Liver (tissue), 9 donors: ENCODE measurements around the gene GATAD1. TPM values are rescaled to one million over a fixed set of nuclear protein-coding genes. Genes with fewer than 3 reads are reported as not detected.

Experiments used
- DNase-seq: peaks from one replicate; pipeline ENCODE4 v3.0.0-alpha.2; 2017; ENCODE audit warnings: low spot score
- H3K27ac ChIP-seq, 2 donors: one replicate each; pipeline ENCODE4 v1.7.0; 2013; ENCODE audit warnings: inconsistent platforms in 2 of 2, low read length in 2 of 2, control low read depth in 1 of 2, low read depth in 1 of 2, mild to moderate bottlenecking in 1 of 2
- H3K27me3 ChIP-seq, 4 donors: one replicate each; pipeline versions ENCODE4 v1.6.1 to v1.7.0; 2013; ENCODE audit warnings: low read length in 3 of 4, inconsistent platforms in 1 of 4, mild to moderate bottlenecking in 1 of 4, moderate library complexity in 1 of 4; ENCODE audit not compliant: control insufficient read depth in 4 of 4, insufficient read depth in 4 of 4
- H3K36me3 ChIP-seq, 4 donors: one replicate each; pipeline versions ENCODE4 v1.6.1 to v1.7.0; 2013; ENCODE audit warnings: low read length in 3 of 4, mild to moderate bottlenecking in 3 of 4, low read depth in 1 of 4, moderate library complexity in 1 of 4; ENCODE audit not compliant: control insufficient read depth in 4 of 4, insufficient read depth in 3 of 4
- H3K4me1 ChIP-seq, 4 donors: one replicate each; pipeline versions ENCODE4 v1.6.1 to v1.7.0; 2013; ENCODE audit warnings: low read length in 3 of 4, mild to moderate bottlenecking in 3 of 4, moderate library complexity in 1 of 4; ENCODE audit not compliant: control insufficient read depth in 4 of 4, insufficient read depth in 4 of 4
- H3K4me3 ChIP-seq, 3 donors: one replicate each; pipeline versions ENCODE4 v1.6.1 to v1.7.0; 2013; ENCODE audit warnings: low read length in 3 of 3, control low read depth in 1 of 3, low read depth in 1 of 3, mild to moderate bottlenecking in 1 of 3
- H3K9ac ChIP-seq, 2 donors: one replicate each; pipeline ENCODE4 v1.7.0; 2013; ENCODE audit warnings: low read length in 2 of 2, mild to moderate bottlenecking in 2 of 2, moderate library complexity in 2 of 2, control low read depth in 1 of 2, low read depth in 1 of 2
- H3K9me3 ChIP-seq, 4 donors: one replicate each; pipeline versions ENCODE4 v1.6.1 to v1.7.0; 2013; ENCODE audit warnings: low read length in 3 of 4; ENCODE audit not compliant: control insufficient read depth in 4 of 4
- EGR1 ChIP-seq, 2 donors: IDR thresholded peaks; 2 replicates each; pipeline ENCODE4 v1.6.1; 2016 to 2018; ENCODE audit warnings: antibody characterized with exemption in 2 of 2, low read depth in 2 of 2
- FOXA1 ChIP-seq: IDR thresholded peaks from 2 replicates; pipeline ENCODE4 v1.6.1; 2016; ENCODE audit warnings: antibody characterized with exemption
- FOXA2 ChIP-seq: IDR thresholded peaks from 2 replicates; pipeline ENCODE4 v1.6.1; 2016; ENCODE audit warnings: antibody characterized with exemption
- GABPA ChIP-seq, 2 donors: IDR thresholded peaks in 1 of 2; conservative IDR thresholded peaks in 1 of 2; 2 replicates each; pipeline ENCODE4 v1.6.1; 2016; ENCODE audit warnings: antibody characterized with exemption in 2 of 2, mild to moderate bottlenecking in 1 of 2, moderate library complexity in 1 of 2
- HNF4A ChIP-seq, 2 donors: conservative IDR thresholded peaks; 2 replicates each; pipeline ENCODE4 v1.6.1; 2016; ENCODE audit warnings: antibody characterized with exemption in 2 of 2, mild to moderate bottlenecking in 2 of 2
- HNF4G ChIP-seq: IDR thresholded peaks from 2 replicates; pipeline ENCODE4 v1.6.1; 2016; ENCODE audit warnings: antibody characterized with exemption
- JUND ChIP-seq, 2 donors: IDR thresholded peaks; 2 replicates each; pipeline ENCODE4 v1.6.1; 2016; ENCODE audit warnings: antibody characterized with exemption in 2 of 2
- NR2F2 ChIP-seq: IDR thresholded peaks from 2 replicates; pipeline ENCODE4 v1.6.1; 2016; ENCODE audit warnings: antibody characterized with exemption
- RAD21 ChIP-seq, 2 donors: IDR thresholded peaks; 2 replicates each; pipeline ENCODE4 v1.6.1; 2016; ENCODE audit warnings: antibody characterized with exemption in 2 of 2, mild to moderate bottlenecking in 2 of 2
- RXRA ChIP-seq, 2 donors: IDR thresholded peaks; 2 replicates each; pipeline ENCODE4 v1.6.1; 2017 to 2018; ENCODE audit warnings: antibody characterized with exemption in 2 of 2, mild to moderate bottlenecking in 1 of 2
- SP1 ChIP-seq: IDR thresholded peaks from 2 replicates; pipeline ENCODE4 v1.6.1; 2018; ENCODE audit warnings: antibody characterized with exemption, mild to moderate bottlenecking
- TAF1 ChIP-seq: conservative IDR thresholded peaks from 2 replicates; pipeline ENCODE4 v1.6.1; 2016; ENCODE audit warnings: antibody characterized with exemption, mild to moderate bottlenecking
- YY1 ChIP-seq: IDR thresholded peaks from 2 replicates; pipeline ENCODE4 v1.6.1; 2016; ENCODE audit warnings: antibody characterized with exemption, mild to moderate bottlenecking
- WGBS: extraction: QIAGEN DNeasy Blood & Tissue Kit; methylation state at CpG from one replicate; pipeline ENCODE4 v1.1.7; 2013; 5-methylcytosine and 5-hydroxymethylcytosine counted together
- polyA plus RNA-seq, 2 donors: library from polyadenylated mRNA; stranded (reverse) in 1 of 2; unstranded in 1 of 2; fragments of 200-250 nt in 1 of 2; fragments of >200 nt in 1 of 2; fragmentation: Nextera tagmentation in 1 of 2; extraction: Ambion mirVana in 1 of 2; gene quantifications; one replicate each; pipeline versions ENCODE4 v1.2.1 to v1.2.3, GENCODE V29; 2013 to 2015
- total RNA-seq, 2 donors: library from RNA; depleted of rRNA; stranded (reverse); fragments of >200 nt; gene quantifications; one replicate each; pipeline ENCODE4 v1.2.3, GENCODE V29; 2014
- TF ChIP-seq, protein P1 (sequence below): IDR thresholded peaks from 2 replicates; pipeline ENCODE4 v1.6.1; 2016; ENCODE audit warnings: antibody characterized with exemption
- TF ChIP-seq, protein P2 (sequence below): IDR thresholded peaks from 2 replicates; pipeline ENCODE4 v1.6.1; 2016; ENCODE audit warnings: antibody characterized with exemption
- TF ChIP-seq, protein P3 (sequence below): IDR thresholded peaks from 2 replicates; pipeline ENCODE4 v1.6.1; 2016; ENCODE audit warnings: antibody characterized with exemption, mild to moderate bottlenecking
- TF ChIP-seq, protein P4 (sequence below): fragments of 150-350 bp; IDR thresholded peaks from 2 replicates; pipeline ENCODE4 v1.5.1; 2017; ENCODE audit warnings: improper control_type of control experiment, low read depth, low read length; ENCODE audit not compliant: missing input control
- TF ChIP-seq, protein P5 (sequence below): IDR thresholded peaks from 2 replicates; pipeline ENCODE4 v1.6.1; 2016; ENCODE audit warnings: antibody characterized with exemption
- donor health status: healthy.
- donor health status: healthy.
- donor health status: healthy.
- donor health status: healthy.
- donor health status: healthy.

Gene GATAD1
- total and polyA plus RNA-seq, 4 donors: 7.8 to 22.8 (median 10.8) TPM

DNA sequence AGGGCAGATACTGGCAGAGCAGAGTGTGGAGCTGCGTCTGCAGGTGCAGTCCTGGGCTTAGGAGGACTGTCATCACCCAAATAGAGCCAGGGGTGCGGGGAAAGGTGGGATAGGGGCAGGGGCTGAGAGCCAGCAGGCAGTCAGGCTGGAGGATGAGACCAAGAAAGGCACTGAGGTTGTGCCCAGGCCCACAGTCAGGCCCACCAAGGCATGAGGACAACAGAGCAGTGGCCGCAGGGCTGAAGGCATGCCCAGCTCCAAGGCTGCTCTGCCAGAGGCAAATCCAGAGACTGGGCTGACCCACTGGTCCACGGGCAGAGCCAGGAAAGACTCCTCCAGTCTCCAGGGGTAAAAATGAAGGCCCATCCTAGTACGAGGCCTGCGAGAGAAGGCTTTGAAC lies 24.4 kb upstream of the GATAD1 start:
- peaks cover 0 to 5% (median 3%) of the 10 kb centered on the region in 4 donors for H3K4me1 ChIP-seq
- no peak for TF ChIP-seq RAD21 (IDR thresholded peaks at IDR 0.05)
- no peak for TF ChIP-seq EGR1 (IDR thresholded peaks at IDR 0.05; ENCODE audit: low read depth in 2 of 2)
- no peak for TF ChIP-seq TAF1
- TF ChIP-seq, protein P1, sequence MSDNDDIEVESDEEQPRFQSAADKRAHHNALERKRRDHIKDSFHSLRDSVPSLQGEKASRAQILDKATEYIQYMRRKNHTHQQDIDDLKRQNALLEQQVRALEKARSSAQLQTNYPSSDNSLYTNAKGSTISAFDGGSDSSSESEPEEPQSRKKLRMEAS: no peak
- TF ChIP-seq, protein P2, sequence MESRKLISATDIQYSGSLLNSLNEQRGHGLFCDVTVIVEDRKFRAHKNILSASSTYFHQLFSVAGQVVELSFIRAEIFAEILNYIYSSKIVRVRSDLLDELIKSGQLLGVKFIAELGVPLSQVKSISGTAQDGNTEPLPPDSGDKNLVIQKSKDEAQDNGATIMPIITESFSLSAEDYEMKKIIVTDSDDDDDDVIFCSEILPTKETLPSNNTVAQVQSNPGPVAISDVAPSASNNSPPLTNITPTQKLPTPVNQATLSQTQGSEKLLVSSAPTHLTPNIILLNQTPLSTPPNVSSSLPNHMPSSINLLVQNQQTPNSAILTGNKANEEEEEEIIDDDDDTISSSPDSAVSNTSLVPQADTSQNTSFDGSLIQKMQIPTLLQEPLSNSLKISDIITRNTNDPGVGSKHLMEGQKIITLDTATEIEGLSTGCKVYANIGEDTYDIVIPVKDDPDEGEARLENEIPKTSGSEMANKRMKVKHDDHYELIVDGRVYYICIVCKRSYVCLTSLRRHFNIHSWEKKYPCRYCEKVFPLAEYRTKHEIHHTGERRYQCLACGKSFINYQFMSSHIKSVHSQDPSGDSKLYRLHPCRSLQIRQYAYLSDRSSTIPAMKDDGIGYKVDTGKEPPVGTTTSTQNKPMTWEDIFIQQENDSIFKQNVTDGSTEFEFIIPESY: no peak
- TF ChIP-seq FOXA2: no peak
- TF ChIP-seq SP1: no peak
- no peak for TF ChIP-seq NR2F2
- TF ChIP-seq HNF4G: no peak
- TF ChIP-seq RXRA (IDR thresholded peaks at IDR 0.05): no peak
- no peak for TF ChIP-seq JUND (IDR thresholded peaks at IDR 0.05)
- TF ChIP-seq YY1: no peak
- no peak for TF ChIP-seq HNF4A (conservative IDR thresholded peaks at IDR 0.05)
- no peaks in the 10 kb centered on the region for H3K9me3 ChIP-seq
- no peak overlapping the region for H3K4me3 ChIP-seq
- 96% methylated on average over 6 of the region's 6 CpGs for whole genome bisulfite sequencing
- no peaks in the 10 kb centered on the region for H3K27me3 ChIP-seq
- no peak overlapping the region for H3K9ac ChIP-seq
- no peaks in the 10 kb centered on the region for H3K36me3 ChIP-seq
- DNase-seq: no peak
- H3K27ac ChIP-seq: no peak overlapping the region

DNA sequence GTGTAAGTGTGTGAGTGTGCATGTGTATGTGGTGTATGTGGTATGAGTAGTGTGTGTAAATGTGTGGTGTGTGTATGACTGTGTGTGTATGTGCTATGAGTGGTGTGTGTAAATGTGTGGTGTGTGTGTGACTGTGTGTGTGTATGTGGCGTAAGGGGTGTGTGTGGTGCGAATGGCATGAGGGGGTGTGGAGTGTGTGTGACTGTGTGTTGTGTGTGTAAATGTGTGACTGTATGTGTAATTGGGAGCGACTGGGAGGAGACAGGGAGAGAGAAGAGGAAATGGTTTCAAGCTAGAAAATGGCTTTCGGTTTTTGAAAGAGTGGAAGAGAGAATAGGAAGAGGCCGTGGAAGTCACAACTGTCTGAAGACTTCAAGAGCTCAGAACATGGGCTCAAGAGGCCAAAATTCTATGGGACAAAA lies 23.6 kb upstream of the GATAD1 start:
- TF ChIP-seq SP1 (no peak), RAD21 (IDR thresholded peaks at IDR 0.05) (no peak), NR2F2 (no peak), EGR1 (IDR thresholded peaks at IDR 0.05; ENCODE audit: low read depth in 2 of 2) (no peak), HNF4A (conservative IDR thresholded peaks at IDR 0.05) (no peak), TAF1 (no peak), YY1 (no peak), GABPA (IDR thresholded peaks at IDR 0.05 in 1 of 2, conservative IDR thresholded peaks at IDR 0.05 in 1 of 2) (no peak), FOXA2 (no peak), RXRA (IDR thresholded peaks at IDR 0.05) (no peak), HNF4G (no peak), FOXA1 (no peak), JUND (IDR thresholded peaks at IDR 0.05) (no peak)
- TF ChIP-seq, protein P3, sequence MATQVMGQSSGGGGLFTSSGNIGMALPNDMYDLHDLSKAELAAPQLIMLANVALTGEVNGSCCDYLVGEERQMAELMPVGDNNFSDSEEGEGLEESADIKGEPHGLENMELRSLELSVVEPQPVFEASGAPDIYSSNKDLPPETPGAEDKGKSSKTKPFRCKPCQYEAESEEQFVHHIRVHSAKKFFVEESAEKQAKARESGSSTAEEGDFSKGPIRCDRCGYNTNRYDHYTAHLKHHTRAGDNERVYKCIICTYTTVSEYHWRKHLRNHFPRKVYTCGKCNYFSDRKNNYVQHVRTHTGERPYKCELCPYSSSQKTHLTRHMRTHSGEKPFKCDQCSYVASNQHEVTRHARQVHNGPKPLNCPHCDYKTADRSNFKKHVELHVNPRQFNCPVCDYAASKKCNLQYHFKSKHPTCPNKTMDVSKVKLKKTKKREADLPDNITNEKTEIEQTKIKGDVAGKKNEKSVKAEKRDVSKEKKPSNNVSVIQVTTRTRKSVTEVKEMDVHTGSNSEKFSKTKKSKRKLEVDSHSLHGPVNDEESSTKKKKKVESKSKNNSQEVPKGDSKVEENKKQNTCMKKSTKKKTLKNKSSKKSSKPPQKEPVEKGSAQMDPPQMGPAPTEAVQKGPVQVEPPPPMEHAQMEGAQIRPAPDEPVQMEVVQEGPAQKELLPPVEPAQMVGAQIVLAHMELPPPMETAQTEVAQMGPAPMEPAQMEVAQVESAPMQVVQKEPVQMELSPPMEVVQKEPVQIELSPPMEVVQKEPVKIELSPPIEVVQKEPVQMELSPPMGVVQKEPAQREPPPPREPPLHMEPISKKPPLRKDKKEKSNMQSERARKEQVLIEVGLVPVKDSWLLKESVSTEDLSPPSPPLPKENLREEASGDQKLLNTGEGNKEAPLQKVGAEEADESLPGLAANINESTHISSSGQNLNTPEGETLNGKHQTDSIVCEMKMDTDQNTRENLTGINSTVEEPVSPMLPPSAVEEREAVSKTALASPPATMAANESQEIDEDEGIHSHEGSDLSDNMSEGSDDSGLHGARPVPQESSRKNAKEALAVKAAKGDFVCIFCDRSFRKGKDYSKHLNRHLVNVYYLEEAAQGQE: no peak
- TF ChIP-seq, protein P4, sequence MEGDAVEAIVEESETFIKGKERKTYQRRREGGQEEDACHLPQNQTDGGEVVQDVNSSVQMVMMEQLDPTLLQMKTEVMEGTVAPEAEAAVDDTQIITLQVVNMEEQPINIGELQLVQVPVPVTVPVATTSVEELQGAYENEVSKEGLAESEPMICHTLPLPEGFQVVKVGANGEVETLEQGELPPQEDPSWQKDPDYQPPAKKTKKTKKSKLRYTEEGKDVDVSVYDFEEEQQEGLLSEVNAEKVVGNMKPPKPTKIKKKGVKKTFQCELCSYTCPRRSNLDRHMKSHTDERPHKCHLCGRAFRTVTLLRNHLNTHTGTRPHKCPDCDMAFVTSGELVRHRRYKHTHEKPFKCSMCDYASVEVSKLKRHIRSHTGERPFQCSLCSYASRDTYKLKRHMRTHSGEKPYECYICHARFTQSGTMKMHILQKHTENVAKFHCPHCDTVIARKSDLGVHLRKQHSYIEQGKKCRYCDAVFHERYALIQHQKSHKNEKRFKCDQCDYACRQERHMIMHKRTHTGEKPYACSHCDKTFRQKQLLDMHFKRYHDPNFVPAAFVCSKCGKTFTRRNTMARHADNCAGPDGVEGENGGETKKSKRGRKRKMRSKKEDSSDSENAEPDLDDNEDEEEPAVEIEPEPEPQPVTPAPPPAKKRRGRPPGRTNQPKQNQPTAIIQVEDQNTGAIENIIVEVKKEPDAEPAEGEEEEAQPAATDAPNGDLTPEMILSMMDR: no peak
- TF ChIP-seq, protein P5, sequence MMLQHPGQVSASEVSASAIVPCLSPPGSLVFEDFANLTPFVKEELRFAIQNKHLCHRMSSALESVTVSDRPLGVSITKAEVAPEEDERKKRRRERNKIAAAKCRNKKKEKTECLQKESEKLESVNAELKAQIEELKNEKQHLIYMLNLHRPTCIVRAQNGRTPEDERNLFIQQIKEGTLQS: no peak
- TF ChIP-seq, protein P2: no peak
- TF ChIP-seq, protein P1: no peak
- H3K27ac ChIP-seq: no peak overlapping the region
- no peaks in the 10 kb centered on the region for H3K9me3 ChIP-seq
- H3K27me3 ChIP-seq: no peaks in the 10 kb centered on the region
- no peak overlapping the region for H3K4me3 ChIP-seq
- DNase-seq: no peak
- peaks cover 0 to 5% (median 3%) of the 10 kb centered on the region in 4 donors for H3K4me1 ChIP-seq
- no peak overlapping the region for H3K9ac ChIP-seq
- no peaks in the 10 kb centered on the region for H3K36me3 ChIP-seq
- 83% methylated on average over 5 of the region's 5 CpGs for WGBS
